ENCODE measurements around the gene KCTD15. TPM values are rescaled to one million over a fixed set of nuclear protein-coding genes. Genes with fewer than 3 reads are reported as not detected.
A peak's percentile ranks its signal among the peaks of the same experiment; 100 is the strongest.

Gene KCTD15
- total and polyA plus RNA-seq, 10 donors = 7.6 to 31.8 (median 19.2) TPM

- Histone ChIP-seq H3K27ac (no peak overlapping the region), H3K9me3 (no peaks in the 10 kb centered on the region), H3K4me3 (no peak overlapping the region), H3K4me1 (peaks cover 0 to 8% (median 0%) of the 10 kb centered on the region in 6 donors), H3K36me3 (no peaks in the 10 kb centered on the region), H3K27me3 (replicated peaks in 1 of 7) (peaks cover 0 to 44% (median 0%) of the 10 kb centered on the region in 7 donors)
- 63 to 74% (median 68%) methylated on average over 6 of the region's 6 CpGs for WGBS, 5 donors
- TF ChIP-seq POLR2A (IDR thresholded peaks at IDR 0.05) = no peak
- no peak for TF ChIP-seq CTCF (IDR thresholded peaks at IDR 0.05 in 8 of 11, conservative IDR thresholded peaks at IDR 0.05 in 3 of 11)
- TF ChIP-seq POLR2AphosphoS5 (IDR thresholded peaks at IDR 0.05) = no peak
- intact Hi-C loops (cut with DNase I; ENCODE audit: low total_unique reads) = no loop called here
- DNase-seq = no peak
Measured at GRCh38 chr19:33769208-33769607, 27.5 kb upstream of the KCTD15 start.

GRCh38 chr19:33770107-33770506 is 26.6 kb upstream of the KCTD15 start:
- DNase-seq = no peak
- 52 to 81% (median 75%) methylated on average over 5 to 8 of the region's 8 CpGs for WGBS, 5 donors
- peaks cover 0 to 8% (median 0%) of the 10 kb centered on the region in 6 donors for H3K4me1 ChIP-seq
- no peaks in the 10 kb centered on the region for H3K36me3 ChIP-seq
- no peaks in the 10 kb centered on the region for H3K9me3 ChIP-seq
- H3K27me3 ChIP-seq (replicated peaks in 1 of 7) = peaks cover 0 to 44% (median 0%) of the 10 kb centered on the region in 7 donors
- no peak overlapping the region for H3K27ac ChIP-seq
- intact Hi-C loops (cut with DNase I; ENCODE audit: low total_unique reads) = loop anchor here (5.0 kb wide), 1 partner anchor 338 kb away; no protein-coding TSS in a partner anchor
- no peak overlapping the region for H3K4me3 ChIP-seq
- TF ChIP-seq POLR2AphosphoS5 (IDR thresholded peaks at IDR 0.05) (no peak), CTCF (IDR thresholded peaks at IDR 0.05 in 8 of 11, conservative IDR thresholded peaks at IDR 0.05 in 3 of 11) (no peak), POLR2A (IDR thresholded peaks at IDR 0.05) (no peak)

- Histone ChIP-seq H3K27me3 (replicated peaks in 1 of 7) (peaks cover 0 to 40% (median 0%) of the 10 kb centered on the region in 7 donors), H3K4me3 (no peak overlapping the region), H3K9me3 (no peaks in the 10 kb centered on the region), H3K4me1 (peaks cover 0 to 8% (median 0%) of the 10 kb centered on the region in 6 donors), H3K27ac (no peak overlapping the region), H3K36me3 (no peaks in the 10 kb centered on the region)
- TF ChIP-seq POLR2AphosphoS5 (IDR thresholded peaks at IDR 0.05) (peak in 1 of 3 donors; percentile 43), CTCF (IDR thresholded peaks at IDR 0.05 in 8 of 11, conservative IDR thresholded peaks at IDR 0.05 in 3 of 11) (peak; percentile 61 to 92 (median 80)), POLR2A (IDR thresholded peaks at IDR 0.05) (no peak)
- 17 to 37% (median 33%) methylated on average over 10 to 19 of the region's 19 CpGs for WGBS, 5 donors
- intact Hi-C loops (cut with DNase I; ENCODE audit: low total_unique reads) = loop anchor here (5.0 kb wide), 1 partner anchor 339 kb away; no protein-coding TSS in a partner anchor
- DNase-seq = peak; percentile 87
Measured at GRCh38 chr19:33771384-33772101, 25.1 kb upstream of the KCTD15 start.

GRCh38 chr19:33772102-33772857 is 24.4 kb upstream of the KCTD15 start:
- 94 to 96% (median 95%) methylated on average over 47 to 72 of the region's 72 CpGs for WGBS, 5 donors
- intact Hi-C loops (cut with DNase I; ENCODE audit: low total_unique reads) = loop anchor here (5.0 kb wide), 1 partner anchor 340 kb away; no protein-coding TSS in a partner anchor
- DNase-seq = peak; percentile 72
- H3K9me3 ChIP-seq = no peaks in the 10 kb centered on the region
- H3K27me3 ChIP-seq (replicated peaks in 1 of 7) = peaks cover 0 to 41% (median 0%) of the 10 kb centered on the region in 7 donors
- no peak overlapping the region for H3K27ac ChIP-seq
- H3K36me3 ChIP-seq = no peaks in the 10 kb centered on the region
- TF ChIP-seq POLR2A (IDR thresholded peaks at IDR 0.05) = no peak
- TF ChIP-seq CTCF (IDR thresholded peaks at IDR 0.05 in 8 of 11, conservative IDR thresholded peaks at IDR 0.05 in 3 of 11) = no peak
- no peak for TF ChIP-seq POLR2AphosphoS5 (IDR thresholded peaks at IDR 0.05)
- peaks cover 0 to 8% (median 0%) of the 10 kb centered on the region in 6 donors for H3K4me1 ChIP-seq
- no peak overlapping the region for H3K4me3 ChIP-seq
